Parathyroid adenoma (tissue), 2 donors: Measurements from ENCODE around the gene RAD51AP1.

Experiments used
- H2AFZ ChIP-seq: fragments of 300-600 bp; sonication (generic); one replicate; pipeline ENCODE4 v1.7.0; 2017; ENCODE audit warnings: antibody characterized with exemption, mild to moderate bottlenecking
- H3K27ac ChIP-seq: fragments of 300-600 bp; sonication (generic); one replicate; pipeline ENCODE4 v1.7.0; 2017
- H3K27me3 ChIP-seq: fragments of 300-600 bp; sonication (generic); one replicate; pipeline ENCODE4 v1.7.0; 2017; ENCODE audit warnings: low read length; ENCODE audit not compliant: control insufficient read depth, insufficient read depth
- H3K36me3 ChIP-seq: fragments of 300-600 bp; sonication (generic); one replicate; pipeline ENCODE4 v1.7.0; 2017; ENCODE audit warnings: low read length; ENCODE audit not compliant: control insufficient read depth, insufficient read depth
- H3K4me1 ChIP-seq: fragments of 300-600 bp; sonication (generic); one replicate; pipeline ENCODE4 v1.7.0; 2017; ENCODE audit warnings: control low read depth
- H3K4me2 ChIP-seq: fragments of 300-600 bp; sonication (generic); one replicate; pipeline ENCODE4 v1.7.0; 2017; ENCODE audit warnings: low read length
- H3K4me3 ChIP-seq: fragments of 300-600 bp; sonication (generic); one replicate; pipeline ENCODE4 v1.7.0; 2017; ENCODE audit warnings: low read depth, low read length
- H3K79me2 ChIP-seq: fragments of 300-600 bp; sonication (generic); one replicate; pipeline ENCODE4 v1.7.0; 2017; ENCODE audit warnings: control low read depth
- H3K9ac ChIP-seq: fragments of 300-600 bp; sonication (generic); one replicate; pipeline ENCODE4 v1.7.0; 2017; ENCODE audit warnings: mild to moderate bottlenecking
- H3K9me3 ChIP-seq: fragments of 300-600 bp; sonication (generic); one replicate; pipeline ENCODE4 v1.7.0; 2017; ENCODE audit warnings: low read length; ENCODE audit not compliant: control insufficient read depth
- TF ChIP-seq, protein P1 (sequence below): fragments of 300-600 bp; sonication (generic); IDR thresholded peaks from one replicate; pipeline ENCODE4 v1.7.0; 2017; ENCODE audit warnings: antibody characterized with exemption, mild to moderate bottlenecking
- donor health status: primary hyperparathyroidism.

RAD51AP1 gene

GRCh38 chr12:4579305-4580102 is 40.8 kb downstream of the RAD51AP1 start:
- H3K4me2 ChIP-seq = no peak overlapping the region
- no peaks in the 10 kb centered on the region for H3K27me3 ChIP-seq
- no peak overlapping the region for H3K4me3 ChIP-seq
- H3K9ac ChIP-seq = no peak overlapping the region
- H3K79me2 ChIP-seq = no peaks in the 10 kb centered on the region
- TF ChIP-seq, protein P1, sequence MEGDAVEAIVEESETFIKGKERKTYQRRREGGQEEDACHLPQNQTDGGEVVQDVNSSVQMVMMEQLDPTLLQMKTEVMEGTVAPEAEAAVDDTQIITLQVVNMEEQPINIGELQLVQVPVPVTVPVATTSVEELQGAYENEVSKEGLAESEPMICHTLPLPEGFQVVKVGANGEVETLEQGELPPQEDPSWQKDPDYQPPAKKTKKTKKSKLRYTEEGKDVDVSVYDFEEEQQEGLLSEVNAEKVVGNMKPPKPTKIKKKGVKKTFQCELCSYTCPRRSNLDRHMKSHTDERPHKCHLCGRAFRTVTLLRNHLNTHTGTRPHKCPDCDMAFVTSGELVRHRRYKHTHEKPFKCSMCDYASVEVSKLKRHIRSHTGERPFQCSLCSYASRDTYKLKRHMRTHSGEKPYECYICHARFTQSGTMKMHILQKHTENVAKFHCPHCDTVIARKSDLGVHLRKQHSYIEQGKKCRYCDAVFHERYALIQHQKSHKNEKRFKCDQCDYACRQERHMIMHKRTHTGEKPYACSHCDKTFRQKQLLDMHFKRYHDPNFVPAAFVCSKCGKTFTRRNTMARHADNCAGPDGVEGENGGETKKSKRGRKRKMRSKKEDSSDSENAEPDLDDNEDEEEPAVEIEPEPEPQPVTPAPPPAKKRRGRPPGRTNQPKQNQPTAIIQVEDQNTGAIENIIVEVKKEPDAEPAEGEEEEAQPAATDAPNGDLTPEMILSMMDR = no peak
- no peak overlapping the region for H2AFZ ChIP-seq
- no peak overlapping the region for H3K27ac ChIP-seq
- H3K4me1 ChIP-seq = no peaks in the 10 kb centered on the region
- H3K36me3 ChIP-seq = no peaks in the 10 kb centered on the region
- H3K9me3 ChIP-seq = no peaks in the 10 kb centered on the region

- H3K4me3 ChIP-seq = no peak overlapping the region
- H3K4me2 ChIP-seq = no peak overlapping the region
- no peak overlapping the region for H2AFZ ChIP-seq
- H3K27me3 ChIP-seq = no peaks in the 10 kb centered on the region
- H3K4me1 ChIP-seq = no peaks in the 10 kb centered on the region
- no peaks in the 10 kb centered on the region for H3K36me3 ChIP-seq
- no peak overlapping the region for H3K9ac ChIP-seq
- no peak overlapping the region for H3K27ac ChIP-seq
- TF ChIP-seq, protein P1 = no peak
- no peaks in the 10 kb centered on the region for H3K79me2 ChIP-seq
- no peaks in the 10 kb centered on the region for H3K9me3 ChIP-seq
These were observed 41.6 kb downstream of the RAD51AP1 start for GRCh38 chr12:4580281-4580688.

DNA sequence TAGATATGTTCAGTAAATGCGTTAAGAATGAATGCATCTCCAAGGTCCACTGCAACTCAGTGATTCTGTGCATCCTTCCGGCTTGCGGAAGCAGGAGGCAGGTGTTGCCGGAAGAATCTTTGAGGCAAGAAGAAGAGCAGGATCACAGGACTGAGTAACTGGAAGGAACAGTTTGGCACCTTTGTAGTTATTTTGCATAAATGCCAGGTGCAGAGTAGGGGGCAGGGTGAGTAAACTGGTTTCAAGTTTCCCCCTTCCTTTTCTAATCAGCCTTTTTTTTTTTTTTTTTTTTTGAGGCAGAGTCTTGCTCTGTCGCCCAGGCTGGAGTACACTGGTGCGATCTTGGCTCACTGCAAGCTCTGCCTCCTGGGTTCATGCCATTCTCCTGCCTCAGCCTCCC is 45.6 kb downstream of the RAD51AP1 start:
- Histone ChIP-seq H3K36me3 (no peaks in the 10 kb centered on the region), H3K4me2 (no peak overlapping the region), H3K4me1 (no peaks in the 10 kb centered on the region), H3K9ac (no peak overlapping the region), H3K4me3 (no peak overlapping the region), H3K9me3 (no peaks in the 10 kb centered on the region), H2AFZ (no peak overlapping the region), H3K27me3 (no peaks in the 10 kb centered on the region), H3K27ac (no peak overlapping the region), H3K79me2 (no peaks in the 10 kb centered on the region)
- TF ChIP-seq, protein P1 = no peak

DNA sequence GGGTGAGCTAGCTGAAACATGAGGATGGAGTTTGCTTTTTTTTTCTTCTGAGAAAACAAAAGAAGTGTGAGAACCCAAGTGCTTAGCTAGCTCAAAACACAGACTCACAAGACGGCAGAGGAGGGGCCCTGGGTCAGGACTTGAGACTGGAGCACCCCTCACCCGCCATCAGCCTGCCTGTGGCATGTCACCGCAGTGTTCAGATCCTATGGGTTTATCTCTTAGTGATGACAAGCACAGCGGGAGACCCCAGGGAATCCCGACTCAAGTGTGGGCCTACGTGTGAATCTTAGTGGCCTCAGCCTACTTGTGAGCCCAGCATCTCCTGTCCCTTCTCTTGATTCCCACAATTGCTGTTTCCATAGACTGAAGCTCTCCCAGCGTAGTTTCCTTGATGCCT is 46.2 kb downstream of the RAD51AP1 start:
- Histone ChIP-seq H3K4me3 (no peak overlapping the region), H3K27me3 (no peaks in the 10 kb centered on the region), H2AFZ (no peak overlapping the region), H3K27ac (no peak overlapping the region), H3K36me3 (no peaks in the 10 kb centered on the region), H3K9me3 (no peaks in the 10 kb centered on the region), H3K9ac (no peak overlapping the region), H3K4me1 (no peaks in the 10 kb centered on the region), H3K4me2 (no peak overlapping the region), H3K79me2 (no peaks in the 10 kb centered on the region)
- TF ChIP-seq, protein P1 = no peak

DNA sequence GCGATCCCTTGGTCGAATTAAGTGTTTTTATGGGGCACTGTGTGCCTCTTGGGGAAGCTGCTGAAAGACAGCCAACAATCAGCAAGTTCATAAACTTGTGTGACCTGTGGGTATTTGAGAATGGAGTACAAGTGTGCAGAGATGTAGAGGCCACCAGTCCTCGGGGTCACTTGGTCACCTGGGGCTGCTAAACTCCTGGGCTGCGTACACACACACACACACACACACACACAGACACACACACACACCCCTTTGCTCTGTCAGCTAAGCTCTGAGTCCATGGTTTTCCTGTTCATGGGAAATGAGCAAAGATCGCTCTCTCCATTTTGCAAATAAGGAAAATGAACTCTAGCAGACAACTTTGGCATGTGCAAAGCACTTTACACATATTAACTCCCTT is 47.8 kb downstream of the RAD51AP1 start:
- H3K4me2 ChIP-seq = no peak overlapping the region
- no peaks in the 10 kb centered on the region for H3K79me2 ChIP-seq
- no peak overlapping the region for H3K27ac ChIP-seq
- no peak overlapping the region for H3K9ac ChIP-seq
- no peaks in the 10 kb centered on the region for H3K4me1 ChIP-seq
- H3K4me3 ChIP-seq = no peak overlapping the region
- TF ChIP-seq, protein P1 = no peak
- H3K9me3 ChIP-seq = no peaks in the 10 kb centered on the region
- H2AFZ ChIP-seq = no peak overlapping the region
- no peaks in the 10 kb centered on the region for H3K36me3 ChIP-seq
- no peaks in the 10 kb centered on the region for H3K27me3 ChIP-seq
